A172 (cell line): ENCODE data around the gene WWOX. TPM values are rescaled to one million over a fixed set of nuclear protein-coding genes. Genes with fewer than 3 reads are reported as not detected.

Source experiments
- DNase-seq: peaks from one replicate; pipeline ENCODE4 v3.0.0-alpha.2; 2015; ENCODE audit warnings: low spot score
- total RNA-seq: library from RNA; depleted of rRNA; stranded (reverse); fragments of >200 nt; shearing (Covaris generic); gene quantifications from 2 replicates; pipeline ENCODE4 v1.2.3, GENCODE V29; 2014

The WWOX gene
- total RNA-seq, 1 experiment from 2014 or later: 29.6 TPM

- DNase-seq: no peak
These were observed 1037.5 kb downstream of the WWOX start for GRCh38 chr16:79136955-79137354.

- no peak for DNase-seq
These were observed 1038.0 kb downstream of the WWOX start for GRCh38 chr16:79137426-79137939.

- no peak for DNase-seq
These were observed 1040.3 kb downstream of the WWOX start for GRCh38 chr16:79139799-79140198.

- DNase-seq: no peak
These were observed 1043.6 kb downstream of the WWOX start for GRCh38 chr16:79143026-79143425.

- no peak for DNase-seq
These were observed 1050.7 kb downstream of the WWOX start for GRCh38 chr16:79150151-79150550.

GRCh38 chr16:79150632-79151310 lies 1051.3 kb downstream of the WWOX start:
- no peak for DNase-seq

- no peak for DNase-seq
These were observed 1054.6 kb downstream of the WWOX start for GRCh38 chr16:79154086-79154485.

GRCh38 chr16:79155471-79155870 lies 1056.0 kb downstream of the WWOX start:
- no peak for DNase-seq

- no peak for DNase-seq
These were observed 1056.5 kb downstream of the WWOX start for GRCh38 chr16:79155904-79156303.

GRCh38 chr16:79156761-79157160 lies 1057.3 kb downstream of the WWOX start:
- DNase-seq: no peak

GRCh38 chr16:79158337-79158736 lies 1058.9 kb downstream of the WWOX start:
- no peak for DNase-seq

- DNase-seq: no peak
These were observed 1060.0 kb downstream of the WWOX start for GRCh38 chr16:79159261-79160049.

- DNase-seq: no peak
These were observed 1063.5 kb downstream of the WWOX start for GRCh38 chr16:79162977-79163376.

GRCh38 chr16:79163691-79164387 lies 1064.4 kb downstream of the WWOX start:
- DNase-seq: no peak

- no peak for DNase-seq
These were observed 1065.0 kb downstream of the WWOX start for GRCh38 chr16:79164388-79164995.

GRCh38 chr16:79165079-79165478 lies 1065.6 kb downstream of the WWOX start:
- DNase-seq: no peak

GRCh38 chr16:79165506-79165905 lies 1066.1 kb downstream of the WWOX start:
- no peak for DNase-seq

GRCh38 chr16:79167893-79168292 lies 1068.4 kb downstream of the WWOX start:
- no peak for DNase-seq

GRCh38 chr16:79168321-79168720 lies 1068.9 kb downstream of the WWOX start:
- DNase-seq: no peak

GRCh38 chr16:79169239-79169638 lies 1069.8 kb downstream of the WWOX start:
- no peak for DNase-seq

- no peak for DNase-seq
These were observed 1071.2 kb downstream of the WWOX start for GRCh38 chr16:79170555-79171246.
